ENCODE results near the gene SAFB. TPM values are rescaled to one million over a fixed set of nuclear protein-coding genes. Genes with fewer than 3 reads are reported as not detected.

Gene SAFB
- total RNA-seq: 139 to 147 TPM (median 142 TPM) in 3 replicates

DNA sequence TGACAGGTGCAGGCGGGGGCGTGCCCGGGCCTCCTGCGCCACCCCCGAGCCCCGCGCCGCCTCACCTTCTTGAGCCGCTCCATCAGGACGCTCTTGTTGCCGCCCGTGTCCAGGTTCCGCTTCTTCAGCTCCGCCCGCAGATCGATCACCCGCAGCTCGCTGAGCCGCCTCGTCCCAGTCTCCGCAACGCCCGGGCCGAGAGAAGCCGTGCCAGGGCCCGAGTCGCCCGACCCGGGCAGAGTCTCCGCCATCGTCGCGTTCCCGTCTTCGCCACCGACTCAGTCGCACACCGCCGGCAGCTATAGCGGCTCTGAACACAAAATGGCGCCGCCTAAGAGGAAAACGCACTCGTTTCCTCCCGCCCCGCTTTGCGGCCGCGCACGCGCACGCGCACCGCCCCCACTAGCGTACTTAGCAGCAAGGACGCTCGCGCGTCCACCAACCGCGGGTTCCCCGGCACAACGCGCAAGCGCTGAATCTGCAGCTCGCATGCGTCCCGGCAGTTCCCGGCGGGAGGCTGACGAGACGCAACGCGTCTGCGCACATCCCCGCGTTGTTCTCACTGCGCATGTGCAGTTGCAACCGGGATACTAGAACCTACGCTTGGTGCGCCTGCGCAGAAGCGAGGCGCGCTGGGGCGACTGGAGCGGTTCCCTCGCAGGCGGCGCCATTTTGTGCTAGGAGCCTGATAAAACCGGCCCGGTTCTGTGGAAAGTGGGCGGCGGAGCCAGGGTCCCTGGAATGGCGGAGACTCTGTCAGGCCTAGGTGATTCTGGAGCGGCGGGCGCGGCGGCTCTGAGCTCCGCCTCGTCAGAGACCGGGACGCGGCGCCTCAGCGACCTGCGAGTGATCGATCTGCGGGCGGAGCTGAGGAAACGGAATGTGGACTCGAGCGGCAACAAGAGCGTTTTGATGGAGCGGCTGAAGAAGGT is at the start of gene SAFB, which contains the start of gene SAFB2:
SAFB (plus strand) TSS at position 619 of the 932 bp plus-strand sequence; CDS start at position 742, 123 bp downstream.
SAFB2 (minus strand) TSS at position 312 of the 932 bp plus-strand sequence; CDS start at position 251, 61 bp downstream.
- H3K4me3 Mint-ChIP-seq: peak within 1 kb of the TSS; percentile 100
- H3K27me3 Mint-ChIP-seq (ENCODE audit: low read depth): no peaks in the 10 kb centered on the region
- H3K27ac Mint-ChIP-seq: peak within 1 kb of the TSS; percentile 100
- H3K9me3 Mint-ChIP-seq: no peaks in the 10 kb centered on the region
- TF ChIP-seq, protein P1, sequence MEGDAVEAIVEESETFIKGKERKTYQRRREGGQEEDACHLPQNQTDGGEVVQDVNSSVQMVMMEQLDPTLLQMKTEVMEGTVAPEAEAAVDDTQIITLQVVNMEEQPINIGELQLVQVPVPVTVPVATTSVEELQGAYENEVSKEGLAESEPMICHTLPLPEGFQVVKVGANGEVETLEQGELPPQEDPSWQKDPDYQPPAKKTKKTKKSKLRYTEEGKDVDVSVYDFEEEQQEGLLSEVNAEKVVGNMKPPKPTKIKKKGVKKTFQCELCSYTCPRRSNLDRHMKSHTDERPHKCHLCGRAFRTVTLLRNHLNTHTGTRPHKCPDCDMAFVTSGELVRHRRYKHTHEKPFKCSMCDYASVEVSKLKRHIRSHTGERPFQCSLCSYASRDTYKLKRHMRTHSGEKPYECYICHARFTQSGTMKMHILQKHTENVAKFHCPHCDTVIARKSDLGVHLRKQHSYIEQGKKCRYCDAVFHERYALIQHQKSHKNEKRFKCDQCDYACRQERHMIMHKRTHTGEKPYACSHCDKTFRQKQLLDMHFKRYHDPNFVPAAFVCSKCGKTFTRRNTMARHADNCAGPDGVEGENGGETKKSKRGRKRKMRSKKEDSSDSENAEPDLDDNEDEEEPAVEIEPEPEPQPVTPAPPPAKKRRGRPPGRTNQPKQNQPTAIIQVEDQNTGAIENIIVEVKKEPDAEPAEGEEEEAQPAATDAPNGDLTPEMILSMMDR (IDR thresholded peaks at IDR 0.05; ENCODE audit: unreplicated experiment): no peak
- DNase-seq (ENCODE audit: low spot score in 2 of 2, unreplicated experiment in 2 of 2): peak; percentile 99 to 100
- peaks cover 17% of the 10 kb centered on the region for H3K36me3 Mint-ChIP-seq
- peaks cover 47% of the 10 kb centered on the region for H3K4me1 Mint-ChIP-seq

GRCh38 chr19:5575590-5575989 is 47.3 kb upstream of the SAFB start:
- Mint-ChIP-seq H3K4me3 (no peak overlapping the region), H3K27me3 (ENCODE audit: low read depth) (no peaks in the 10 kb centered on the region), H3K36me3 (peaks cover 2% of the 10 kb centered on the region), H3K27ac (no peak overlapping the region), H3K4me1 (peaks cover 4% of the 10 kb centered on the region), H3K9me3 (peaks cover 3% of the 10 kb centered on the region)
- TF ChIP-seq, protein P1 (IDR thresholded peaks at IDR 0.05; ENCODE audit: unreplicated experiment): no peak
- DNase-seq (ENCODE audit: low spot score in 2 of 2, unreplicated experiment in 2 of 2): no peak

DNA sequence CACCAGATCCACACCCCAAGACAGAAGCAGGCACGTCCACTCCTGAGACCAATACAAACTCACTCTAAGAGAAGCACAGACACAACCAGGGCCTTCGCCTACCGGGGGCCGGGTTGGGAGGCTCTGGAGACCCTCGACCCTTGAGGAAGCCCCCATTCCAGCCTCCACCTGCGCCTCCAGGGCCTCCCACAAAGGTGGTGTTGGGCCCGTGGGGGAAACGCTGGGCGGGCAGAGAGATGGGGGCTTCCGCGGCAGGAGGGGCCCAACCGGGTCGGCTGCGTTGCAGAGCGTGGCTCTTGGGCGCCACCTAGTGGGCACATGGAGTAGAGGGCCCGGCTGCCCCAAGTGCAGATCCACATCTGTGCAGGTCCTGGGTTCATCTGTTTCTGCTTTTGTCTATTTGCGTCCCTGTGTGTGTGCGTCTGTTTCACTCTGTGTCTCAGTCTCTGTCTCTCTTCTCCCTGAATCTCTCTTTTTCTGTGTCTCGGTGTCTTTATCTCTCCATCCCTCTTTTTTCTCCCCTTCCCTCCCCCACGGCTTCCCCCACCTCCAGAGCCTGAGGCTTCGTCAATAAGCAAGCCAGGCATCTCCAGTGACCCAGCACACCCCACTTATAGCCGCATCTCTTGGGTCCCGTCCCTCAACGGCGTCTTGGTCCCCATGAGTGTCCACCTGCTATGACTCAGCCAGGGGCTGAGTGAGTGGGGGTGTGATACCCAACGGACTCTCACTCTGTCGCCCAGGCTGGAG is 44.6 kb upstream of the SAFB start:
- Mint-ChIP-seq H3K4me3 (peak overlapping the region; percentile 32), H3K9me3 (no peaks in the 10 kb centered on the region), H3K27ac (no peak overlapping the region), H3K4me1 (peaks cover 4% of the 10 kb centered on the region), H3K27me3 (ENCODE audit: low read depth) (no peaks in the 10 kb centered on the region), H3K36me3 (no peaks in the 10 kb centered on the region)
- peak; percentile 71 to 91 for DNase-seq (ENCODE audit: low spot score in 2 of 2, unreplicated experiment in 2 of 2)
- TF ChIP-seq, protein P1 (IDR thresholded peaks at IDR 0.05; ENCODE audit: unreplicated experiment): peak; percentile 98

GRCh38 chr19:5579286-5579685 is 43.6 kb upstream of the SAFB start:
- H3K9me3 Mint-ChIP-seq: no peaks in the 10 kb centered on the region
- H3K4me1 Mint-ChIP-seq: peaks cover 4% of the 10 kb centered on the region
- no peak for DNase-seq (ENCODE audit: low spot score in 2 of 2, unreplicated experiment in 2 of 2)
- H3K27ac Mint-ChIP-seq: no peak overlapping the region
- no peaks in the 10 kb centered on the region for H3K27me3 Mint-ChIP-seq (ENCODE audit: low read depth)
- H3K4me3 Mint-ChIP-seq: no peak overlapping the region
- TF ChIP-seq, protein P1 (IDR thresholded peaks at IDR 0.05; ENCODE audit: unreplicated experiment): no peak
- no peaks in the 10 kb centered on the region for H3K36me3 Mint-ChIP-seq

DNA sequence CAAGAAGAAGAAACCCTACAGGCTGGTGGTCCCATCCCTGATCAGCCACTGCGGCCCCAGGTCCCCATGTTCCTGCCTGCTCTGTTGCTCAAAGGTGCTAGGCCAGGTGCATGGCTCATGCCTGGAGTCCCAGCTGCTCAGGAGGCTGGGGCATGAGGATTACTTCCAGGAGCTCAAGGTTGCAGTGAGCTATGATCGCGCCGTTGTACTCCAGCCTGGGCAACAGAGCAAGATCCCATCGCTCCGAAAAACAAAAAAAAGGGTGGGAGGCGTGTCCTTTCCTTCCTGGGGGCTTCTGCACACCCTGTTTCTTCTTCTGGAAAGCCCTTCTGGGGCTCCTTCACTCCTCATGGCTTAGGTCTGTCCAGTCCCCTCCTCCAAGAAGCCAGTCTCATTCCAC is 43.2 kb upstream of the SAFB start:
- no peaks in the 10 kb centered on the region for H3K9me3 Mint-ChIP-seq
- TF ChIP-seq, protein P1 (IDR thresholded peaks at IDR 0.05; ENCODE audit: unreplicated experiment): no peak
- H3K4me3 Mint-ChIP-seq: no peak overlapping the region
- H3K36me3 Mint-ChIP-seq: no peaks in the 10 kb centered on the region
- no peaks in the 10 kb centered on the region for H3K27me3 Mint-ChIP-seq (ENCODE audit: low read depth)
- DNase-seq (ENCODE audit: low spot score in 2 of 2, unreplicated experiment in 2 of 2): no peak
- peaks cover 4% of the 10 kb centered on the region for H3K4me1 Mint-ChIP-seq
- H3K27ac Mint-ChIP-seq: no peak overlapping the region
